ENCODE measurements around the gene TFDP1. TPM values are rescaled to one million over a fixed set of nuclear protein-coding genes. Genes with fewer than 3 reads are reported as not detected.

TFDP1 gene
- total RNA-seq, 2 donors from 2014 or later = 74.8 to 76.1 TPM

DNA sequence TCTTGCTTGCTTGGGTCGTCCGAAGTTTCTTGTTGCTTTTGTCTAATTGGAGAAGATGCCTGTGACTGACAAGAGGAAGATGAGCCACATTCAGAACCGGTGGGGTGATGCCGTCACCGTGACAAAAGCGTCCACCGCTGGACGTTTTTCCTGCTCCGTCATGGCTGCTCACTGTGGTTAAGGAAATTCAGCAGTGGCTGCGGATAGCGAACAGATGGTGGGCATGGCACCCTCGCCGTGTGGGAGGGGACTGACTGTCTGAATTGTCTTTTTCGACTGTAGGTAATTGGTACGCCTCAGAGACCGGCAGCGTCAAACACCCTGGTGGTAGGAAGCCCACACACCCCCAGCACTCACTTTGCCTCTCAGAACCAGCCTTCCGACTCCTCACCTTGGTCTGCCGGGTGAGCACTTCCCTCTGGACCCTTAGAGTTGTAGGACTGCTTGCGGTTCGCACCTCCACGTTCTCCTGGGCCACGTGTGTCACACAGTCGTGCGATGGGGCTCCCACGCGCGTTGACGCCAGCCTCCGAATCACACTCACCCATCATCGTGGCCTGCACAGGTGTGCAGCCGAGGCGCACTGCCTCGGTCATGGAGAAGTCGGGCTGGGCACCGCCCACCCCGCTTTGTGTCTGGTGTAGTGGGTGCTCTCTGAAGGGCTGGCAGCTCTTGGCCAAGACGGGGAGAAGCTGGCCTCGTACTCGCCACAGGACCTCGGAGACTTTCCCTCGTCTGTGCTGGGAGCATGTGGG, 47.0 kb downstream of the TFDP1 start:
- Histone ChIP-seq H3K9me3 (ENCODE audit: control insufficient read depth, low read length) (no peaks in the 10 kb centered on the region), H3K27me3 (ENCODE audit: control insufficient read depth, insufficient read depth, low read length, poor library complexity, severe bottlenecking) (no peaks in the 10 kb centered on the region), H3K4me3 (ENCODE audit: low read length) (no peak overlapping the region), H3K27ac (ENCODE audit: low read depth, low read length) (peak overlapping the region; percentile 60), H3K36me3 (ENCODE audit: control insufficient read depth, insufficient read depth, low read length) (peaks cover 71% of the 10 kb centered on the region), H3K4me1 (ENCODE audit: control insufficient read depth, insufficient read depth, low read length) (no peaks in the 10 kb centered on the region), H3K9ac (ENCODE audit: extremely low read depth, low read length, poor library complexity, severe bottlenecking) (no peak overlapping the region)
- no peaks in the 10 kb centered on the region for H3K4me1 Mint-ChIP-seq
- H3K9me3 Mint-ChIP-seq = no peaks in the 10 kb centered on the region
- TF ChIP-seq, protein P1, sequence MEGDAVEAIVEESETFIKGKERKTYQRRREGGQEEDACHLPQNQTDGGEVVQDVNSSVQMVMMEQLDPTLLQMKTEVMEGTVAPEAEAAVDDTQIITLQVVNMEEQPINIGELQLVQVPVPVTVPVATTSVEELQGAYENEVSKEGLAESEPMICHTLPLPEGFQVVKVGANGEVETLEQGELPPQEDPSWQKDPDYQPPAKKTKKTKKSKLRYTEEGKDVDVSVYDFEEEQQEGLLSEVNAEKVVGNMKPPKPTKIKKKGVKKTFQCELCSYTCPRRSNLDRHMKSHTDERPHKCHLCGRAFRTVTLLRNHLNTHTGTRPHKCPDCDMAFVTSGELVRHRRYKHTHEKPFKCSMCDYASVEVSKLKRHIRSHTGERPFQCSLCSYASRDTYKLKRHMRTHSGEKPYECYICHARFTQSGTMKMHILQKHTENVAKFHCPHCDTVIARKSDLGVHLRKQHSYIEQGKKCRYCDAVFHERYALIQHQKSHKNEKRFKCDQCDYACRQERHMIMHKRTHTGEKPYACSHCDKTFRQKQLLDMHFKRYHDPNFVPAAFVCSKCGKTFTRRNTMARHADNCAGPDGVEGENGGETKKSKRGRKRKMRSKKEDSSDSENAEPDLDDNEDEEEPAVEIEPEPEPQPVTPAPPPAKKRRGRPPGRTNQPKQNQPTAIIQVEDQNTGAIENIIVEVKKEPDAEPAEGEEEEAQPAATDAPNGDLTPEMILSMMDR (conservative IDR thresholded peaks at IDR 0.05) = no peak
- no peak overlapping the region for H3K27ac Mint-ChIP-seq
- no peak overlapping the region for H3K4me3 Mint-ChIP-seq
- DNase-seq = no peak
- H3K27me3 Mint-ChIP-seq (ENCODE audit: insufficient read depth) = no peaks in the 10 kb centered on the region
- 96 to 98% methylated on average over 29 to 42 of the region's 42 CpGs for WGBS, 2 experiments (ENCODE audit: insufficient coverage in 1 of 2, insufficient read length in 1 of 2)
- H3K36me3 Mint-ChIP-seq (ENCODE audit: low read depth) = peaks cover 77% of the 10 kb centered on the region

GRCh38 chr13:113632706-113633484, 48.3 kb downstream of the TFDP1 start:
- H3K4me1 Mint-ChIP-seq = no peaks in the 10 kb centered on the region

GRCh38 chr13:113633485-113633873, 48.9 kb downstream of the TFDP1 start:
- H3K9me3 Mint-ChIP-seq = no peaks in the 10 kb centered on the region
- TF ChIP-seq, protein P1 (conservative IDR thresholded peaks at IDR 0.05) = no peak
- no peak overlapping the region for H3K27ac ChIP-seq (ENCODE audit: low read depth, low read length)
- no peaks in the 10 kb centered on the region for H3K9me3 ChIP-seq (ENCODE audit: control insufficient read depth, low read length)
- no peak for DNase-seq
- H3K4me3 Mint-ChIP-seq = no peak overlapping the region
- no peak overlapping the region for H3K9ac ChIP-seq (ENCODE audit: extremely low read depth, low read length, poor library complexity, severe bottlenecking)
- H3K27me3 Mint-ChIP-seq (ENCODE audit: insufficient read depth) = no peaks in the 10 kb centered on the region
- peaks cover 80% of the 10 kb centered on the region for H3K36me3 ChIP-seq (ENCODE audit: control insufficient read depth, insufficient read depth, low read length)
- no peaks in the 10 kb centered on the region for H3K4me1 ChIP-seq (ENCODE audit: control insufficient read depth, insufficient read depth, low read length)
- H3K4me3 ChIP-seq (ENCODE audit: low read length) = no peak overlapping the region
- no peaks in the 10 kb centered on the region for H3K4me1 Mint-ChIP-seq
- H3K27me3 ChIP-seq (ENCODE audit: control insufficient read depth, insufficient read depth, low read length, poor library complexity, severe bottlenecking) = no peaks in the 10 kb centered on the region
- H3K27ac Mint-ChIP-seq = no peak overlapping the region
- H3K36me3 Mint-ChIP-seq (ENCODE audit: low read depth) = peaks cover 80% of the 10 kb centered on the region
- 95 to 98% methylated on average over 17 to 18 of the region's 18 CpGs for WGBS, 2 experiments (ENCODE audit: insufficient coverage in 1 of 2, insufficient read length in 1 of 2)

More at GRCh38 chr13:113632706-113633484, 48.3 kb downstream of the TFDP1 start:
- Histone ChIP-seq H3K4me1 (ENCODE audit: control insufficient read depth, insufficient read depth, low read length) (no peaks in the 10 kb centered on the region), H3K27ac (ENCODE audit: low read depth, low read length) (no peak overlapping the region), H3K9ac (ENCODE audit: extremely low read depth, low read length, poor library complexity, severe bottlenecking) (no peak overlapping the region), H3K4me3 (ENCODE audit: low read length) (no peak overlapping the region), H3K27me3 (ENCODE audit: control insufficient read depth, insufficient read depth, low read length, poor library complexity, severe bottlenecking) (no peaks in the 10 kb centered on the region), H3K36me3 (ENCODE audit: control insufficient read depth, insufficient read depth, low read length) (peaks cover 78% of the 10 kb centered on the region), H3K9me3 (ENCODE audit: control insufficient read depth, low read length) (no peaks in the 10 kb centered on the region)
- Mint-ChIP-seq H3K27ac (peak overlapping the region; percentile 38), H3K36me3 (ENCODE audit: low read depth) (peaks cover 77% of the 10 kb centered on the region), H3K4me3 (no peak overlapping the region), H3K9me3 (no peaks in the 10 kb centered on the region), H3K27me3 (ENCODE audit: insufficient read depth) (no peaks in the 10 kb centered on the region)
- DNase-seq = no peak
- WGBS, 2 experiments (ENCODE audit: insufficient coverage in 1 of 2, insufficient read length in 1 of 2) = 96 to 99% methylated on average over 27 to 38 of the region's 38 CpGs
- TF ChIP-seq, protein P1 (conservative IDR thresholded peaks at IDR 0.05) = no peak
